CD4-positive, CD25-positive, alpha-beta regulatory T cell (primary cell): ENCODE data around the gene TMPRSS6. TPM values are rescaled to one million over a fixed set of nuclear protein-coding genes. Genes with fewer than 3 reads are reported as not detected.
A peak's percentile ranks its signal among the peaks of the same experiment; 100 is the strongest.

Source experiments
- ATAC-seq, 2 donors: fragments of 150-1000 bp; cut with Tn5 transposase; one replicate each; pipeline ENCODE4 v1.10.0; 2021; ENCODE audit warnings: low read depth in 2 of 2, moderate number of reproducible peaks in 2 of 2, moderate library complexity in 1 of 2
- DNase-seq, 3 donors: peaks; one replicate each; pipeline versions ENCODE4 v3.0.0 to v3.0.0-alpha.2; 2012 to 2022; ENCODE audit warnings: mixed read lengths in 1 of 3
- H3K27ac ChIP-seq: one replicate; pipeline ENCODE4 v1.7.0; 2013; ENCODE audit warnings: mild to moderate bottlenecking, low read length; ENCODE audit not compliant: insufficient read depth, poor library complexity, severe bottlenecking
- H3K27me3 ChIP-seq: one replicate; pipeline ENCODE4 v1.7.0; 2013; ENCODE audit warnings: low read length; ENCODE audit not compliant: control insufficient read depth, insufficient read depth
- H3K36me3 ChIP-seq: one replicate; pipeline ENCODE4 v1.7.0; 2013; ENCODE audit warnings: mild to moderate bottlenecking, low read length, moderate library complexity; ENCODE audit not compliant: control insufficient read depth, insufficient read depth
- H3K4me1 ChIP-seq: 2 replicates; pipeline ENCODE4 v1.7.0; 2013; ENCODE audit warnings: mild to moderate bottlenecking, low read length; ENCODE audit not compliant: insufficient read depth, control insufficient read depth, poor library complexity, severe bottlenecking
- H3K4me3 ChIP-seq: one replicate; pipeline ENCODE4 v1.7.0; 2013; ENCODE audit warnings: low read depth, mild to moderate bottlenecking, low read length, moderate library complexity
- H3K9me3 ChIP-seq, 2 experiments: 1 replicate in 1 of 2; 2 replicates in 1 of 2; pipeline ENCODE4 v1.7.0; 2013; ENCODE audit warnings: low read length in 2 of 2, mild to moderate bottlenecking in 1 of 2, moderate library complexity in 1 of 2; ENCODE audit not compliant: control insufficient read depth in 2 of 2
- H3K27ac Mint-ChIP-seq, 3 donors: one replicate each; pipeline ENCODE4 v1.8.0; 2020 to 2022; ENCODE audit warnings: mild to moderate bottlenecking in 3 of 3, mixed read lengths in 3 of 3, moderate library complexity in 2 of 3
- H3K27me3 Mint-ChIP-seq: one replicate; pipeline ENCODE4 v1.8.0; 2022; ENCODE audit warnings: mild to moderate bottlenecking, mixed read lengths
- H3K36me3 Mint-ChIP-seq: one replicate; pipeline ENCODE4 v1.8.0; 2020; ENCODE audit warnings: mixed read lengths
- H3K4me1 Mint-ChIP-seq, 4 donors: one replicate each; pipeline ENCODE4 v1.8.0; 2020 to 2022; ENCODE audit warnings: mixed read lengths in 4 of 4, mild to moderate bottlenecking in 1 of 4
- H3K4me3 Mint-ChIP-seq, 4 donors: one replicate each; pipeline ENCODE4 v1.8.0; 2020 to 2022; ENCODE audit warnings: mild to moderate bottlenecking in 4 of 4, mixed read lengths in 4 of 4, moderate library complexity in 3 of 4
- H3K9me3 Mint-ChIP-seq, 7 donors: one replicate each; pipeline ENCODE4 v1.8.0; 2020 to 2022; ENCODE audit warnings: mixed read lengths in 7 of 7, mild to moderate bottlenecking in 3 of 7, moderate library complexity in 2 of 7
- polyA plus RNA-seq, 4 donors: library from polyadenylated mRNA; unstranded; fragments of 300-500 nt; fragmentation: Illumina TruSeq; gene quantifications; one replicate each; pipeline ENCODE4 v1.2.3, GENCODE V29; 2021
- total RNA-seq: library from RNA; stranded (reverse); gene quantifications from one replicate; pipeline ENCODE4 v1.2.3, GENCODE V29; 2022

Gene TMPRSS6
- total and polyA plus RNA-seq, 5 donors from 2014 or later = 0.10 to 1.5 (median 0.17) TPM

GRCh38 chr22:37062376-37062675 lies 47.2 kb downstream of the TMPRSS6 start:
- Mint-ChIP-seq H3K27ac (no peak overlapping the region), H3K9me3 (no peaks in the 10 kb centered on the region), H3K27me3 (no peaks in the 10 kb centered on the region), H3K4me1 (peaks cover 0 to 19% (median 4%) of the 10 kb centered on the region in 4 donors), H3K4me3 (no peak overlapping the region), H3K36me3 (peaks cover 6% of the 10 kb centered on the region)
- Histone ChIP-seq H3K9me3 (no peaks in the 10 kb centered on the region), H3K27me3 (no peaks in the 10 kb centered on the region), H3K36me3 (peaks cover 9% of the 10 kb centered on the region), H3K4me1 (peaks cover 16% of the 10 kb centered on the region), H3K27ac (no peak overlapping the region), H3K4me3 (no peak overlapping the region)
- DNase-seq = no peak
- ATAC-seq = no peak

- no peaks in the 10 kb centered on the region for H3K27me3 Mint-ChIP-seq
- no peaks in the 10 kb centered on the region for H3K9me3 ChIP-seq
- H3K4me1 ChIP-seq = peaks cover 16% of the 10 kb centered on the region
- H3K9me3 Mint-ChIP-seq = no peaks in the 10 kb centered on the region
- ATAC-seq (no peak), DNase-seq (no peak)
- H3K36me3 ChIP-seq = peaks cover 15% of the 10 kb centered on the region
- peak overlapping the region in 1 of 4 donors; percentile 38 for H3K4me3 Mint-ChIP-seq
- peaks cover 11% of the 10 kb centered on the region for H3K36me3 Mint-ChIP-seq
- H3K27ac ChIP-seq = no peak overlapping the region
- no peak overlapping the region for H3K4me3 ChIP-seq
- H3K27ac Mint-ChIP-seq = no peak overlapping the region
- H3K27me3 ChIP-seq = no peaks in the 10 kb centered on the region
- H3K4me1 Mint-ChIP-seq = peaks cover 0 to 19% (median 4%) of the 10 kb centered on the region in 4 donors
Observed at GRCh38 chr22:37061611-37062375, 47.7 kb downstream of the TMPRSS6 start.

GRCh38 chr22:37060801-37061610 lies 48.5 kb downstream of the TMPRSS6 start:
- no peaks in the 10 kb centered on the region for H3K9me3 Mint-ChIP-seq
- no peaks in the 10 kb centered on the region for H3K9me3 ChIP-seq
- peak in 1 of 3 donors; percentile 42 for DNase-seq
- H3K36me3 Mint-ChIP-seq = peaks cover 11% of the 10 kb centered on the region
- no peaks in the 10 kb centered on the region for H3K27me3 Mint-ChIP-seq
- H3K4me3 ChIP-seq = no peak overlapping the region
- peak overlapping the region in 1 of 3 donors; percentile 51 for H3K27ac Mint-ChIP-seq
- H3K36me3 ChIP-seq = peaks cover 23% of the 10 kb centered on the region
- H3K4me1 ChIP-seq = peaks cover 16% of the 10 kb centered on the region
- no peaks in the 10 kb centered on the region for H3K27me3 ChIP-seq
- no peak overlapping the region for H3K27ac ChIP-seq
- H3K4me3 Mint-ChIP-seq = peak overlapping the region in 1 of 4 donors; percentile 31
- peaks cover 0 to 19% (median 4%) of the 10 kb centered on the region in 4 donors for H3K4me1 Mint-ChIP-seq
- ATAC-seq = no peak

- peaks cover 0 to 19% (median 4%) of the 10 kb centered on the region in 4 donors for H3K4me1 Mint-ChIP-seq
- no peaks in the 10 kb centered on the region for H3K9me3 Mint-ChIP-seq
- DNase-seq (peak in 1 of 3 donors; percentile 43), ATAC-seq (peak; percentile 52 to 66)
- Histone ChIP-seq H3K27me3 (no peaks in the 10 kb centered on the region), H3K4me3 (no peak overlapping the region), H3K9me3 (no peaks in the 10 kb centered on the region), H3K27ac (no peak overlapping the region), H3K36me3 (peaks cover 26% of the 10 kb centered on the region), H3K4me1 (peaks cover 16% of the 10 kb centered on the region)
- peak overlapping the region in 1 of 3 donors; percentile 51 for H3K27ac Mint-ChIP-seq
- H3K27me3 Mint-ChIP-seq = no peaks in the 10 kb centered on the region
- no peak overlapping the region for H3K4me3 Mint-ChIP-seq
- H3K36me3 Mint-ChIP-seq = peaks cover 11% of the 10 kb centered on the region
Observed at GRCh38 chr22:37059876-37060449, 49.5 kb downstream of the TMPRSS6 start.

GRCh38 chr22:37058917-37059701 lies 50.4 kb downstream of the TMPRSS6 start:
- ATAC-seq (no peak), DNase-seq (no peak)
- Histone ChIP-seq H3K9me3 (no peaks in the 10 kb centered on the region), H3K27ac (no peak overlapping the region), H3K4me1 (peaks cover 16% of the 10 kb centered on the region), H3K36me3 (peaks cover 27% of the 10 kb centered on the region), H3K4me3 (no peak overlapping the region), H3K27me3 (no peaks in the 10 kb centered on the region)
- Mint-ChIP-seq H3K9me3 (no peaks in the 10 kb centered on the region), H3K4me3 (no peak overlapping the region), H3K27me3 (no peaks in the 10 kb centered on the region), H3K36me3 (peaks cover 11% of the 10 kb centered on the region), H3K4me1 (peaks cover 0 to 19% (median 4%) of the 10 kb centered on the region in 4 donors), H3K27ac (no peak overlapping the region)

GRCh38 chr22:37057796-37058510 lies 51.6 kb downstream of the TMPRSS6 start:
- peaks cover 30% of the 10 kb centered on the region for H3K36me3 ChIP-seq
- peaks cover 17% of the 10 kb centered on the region for H3K4me1 ChIP-seq
- Mint-ChIP-seq H3K27ac (no peak overlapping the region), H3K9me3 (no peaks in the 10 kb centered on the region), H3K36me3 (peaks cover 16% of the 10 kb centered on the region), H3K27me3 (no peaks in the 10 kb centered on the region), H3K4me1 (peaks cover 0 to 19% (median 5%) of the 10 kb centered on the region in 4 donors), H3K4me3 (peak overlapping the region in 1 of 4 donors; percentile 45)
- no peak for DNase-seq
- H3K27ac ChIP-seq = no peak overlapping the region
- no peaks in the 10 kb centered on the region for H3K9me3 ChIP-seq
- no peak for ATAC-seq
- H3K4me3 ChIP-seq = no peak overlapping the region
- H3K27me3 ChIP-seq = no peaks in the 10 kb centered on the region

GRCh38 chr22:37057226-37057625 lies 52.3 kb downstream of the TMPRSS6 start:
- Mint-ChIP-seq H3K9me3 (no peaks in the 10 kb centered on the region), H3K36me3 (peaks cover 16% of the 10 kb centered on the region), H3K27me3 (no peaks in the 10 kb centered on the region), H3K4me1 (peaks cover 0 to 23% (median 10%) of the 10 kb centered on the region in 4 donors), H3K4me3 (peak overlapping the region in 1 of 4 donors; percentile 45), H3K27ac (no peak overlapping the region)
- H3K36me3 ChIP-seq = peaks cover 30% of the 10 kb centered on the region
- H3K4me3 ChIP-seq = no peak overlapping the region
- peaks cover 24% of the 10 kb centered on the region for H3K4me1 ChIP-seq
- no peaks in the 10 kb centered on the region for H3K9me3 ChIP-seq
- no peak for ATAC-seq
- no peak overlapping the region for H3K27ac ChIP-seq
- no peak for DNase-seq
- H3K27me3 ChIP-seq = no peaks in the 10 kb centered on the region
